ENCODE measurements around the gene FAM187B.

Gene FAM187B

DNA sequence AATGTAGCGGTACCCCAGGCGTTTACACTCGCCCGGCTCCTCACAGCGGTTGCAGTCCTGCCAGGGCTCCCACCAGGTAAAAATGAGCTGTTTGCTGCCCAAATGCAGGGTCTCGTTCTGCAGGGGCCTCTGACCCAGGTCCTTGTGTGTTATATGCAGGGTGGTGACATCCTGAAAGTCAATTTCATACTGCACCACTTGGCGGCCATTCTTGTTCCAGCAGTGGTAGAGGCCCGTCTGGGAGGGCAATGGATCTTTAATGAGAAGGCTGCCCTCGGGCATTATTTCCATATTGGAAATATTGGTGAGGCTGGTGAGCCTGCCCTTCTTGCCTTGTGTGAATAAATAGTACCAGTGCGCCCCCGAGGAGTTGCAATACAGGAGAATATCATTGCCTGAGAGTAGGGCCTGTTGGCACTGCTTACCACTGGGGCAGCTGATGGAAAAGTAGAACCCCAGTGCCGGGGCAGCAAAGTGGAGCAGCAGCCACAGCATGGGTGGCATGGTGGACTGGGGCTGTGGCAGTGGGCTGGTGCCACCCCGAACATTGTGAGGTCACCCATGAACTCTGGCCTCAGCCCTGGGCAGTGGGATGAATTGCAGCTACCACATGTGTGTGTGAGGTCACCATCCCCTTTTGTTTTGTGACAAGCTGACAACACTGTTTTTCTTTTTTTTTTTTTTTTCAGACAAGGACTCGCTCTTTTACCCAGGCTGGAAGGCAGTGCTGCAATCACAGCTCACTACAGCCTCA lies at the start of gene FAM187B:
Gene FAM187B (minus strand): TSS at position 563 of the 754 bp plus-strand sequence. CDS start 59 bp downstream, at position 504.
- H3K4me3 ChIP-seq (ENCODE audit: low read depth, low read length) = no peak within 1 kb of the TSS
- TF ChIP-seq, protein P1, sequence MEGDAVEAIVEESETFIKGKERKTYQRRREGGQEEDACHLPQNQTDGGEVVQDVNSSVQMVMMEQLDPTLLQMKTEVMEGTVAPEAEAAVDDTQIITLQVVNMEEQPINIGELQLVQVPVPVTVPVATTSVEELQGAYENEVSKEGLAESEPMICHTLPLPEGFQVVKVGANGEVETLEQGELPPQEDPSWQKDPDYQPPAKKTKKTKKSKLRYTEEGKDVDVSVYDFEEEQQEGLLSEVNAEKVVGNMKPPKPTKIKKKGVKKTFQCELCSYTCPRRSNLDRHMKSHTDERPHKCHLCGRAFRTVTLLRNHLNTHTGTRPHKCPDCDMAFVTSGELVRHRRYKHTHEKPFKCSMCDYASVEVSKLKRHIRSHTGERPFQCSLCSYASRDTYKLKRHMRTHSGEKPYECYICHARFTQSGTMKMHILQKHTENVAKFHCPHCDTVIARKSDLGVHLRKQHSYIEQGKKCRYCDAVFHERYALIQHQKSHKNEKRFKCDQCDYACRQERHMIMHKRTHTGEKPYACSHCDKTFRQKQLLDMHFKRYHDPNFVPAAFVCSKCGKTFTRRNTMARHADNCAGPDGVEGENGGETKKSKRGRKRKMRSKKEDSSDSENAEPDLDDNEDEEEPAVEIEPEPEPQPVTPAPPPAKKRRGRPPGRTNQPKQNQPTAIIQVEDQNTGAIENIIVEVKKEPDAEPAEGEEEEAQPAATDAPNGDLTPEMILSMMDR (IDR thresholded peaks at IDR 0.05; ENCODE audit: low read depth, low read length) = no peak

DNA sequence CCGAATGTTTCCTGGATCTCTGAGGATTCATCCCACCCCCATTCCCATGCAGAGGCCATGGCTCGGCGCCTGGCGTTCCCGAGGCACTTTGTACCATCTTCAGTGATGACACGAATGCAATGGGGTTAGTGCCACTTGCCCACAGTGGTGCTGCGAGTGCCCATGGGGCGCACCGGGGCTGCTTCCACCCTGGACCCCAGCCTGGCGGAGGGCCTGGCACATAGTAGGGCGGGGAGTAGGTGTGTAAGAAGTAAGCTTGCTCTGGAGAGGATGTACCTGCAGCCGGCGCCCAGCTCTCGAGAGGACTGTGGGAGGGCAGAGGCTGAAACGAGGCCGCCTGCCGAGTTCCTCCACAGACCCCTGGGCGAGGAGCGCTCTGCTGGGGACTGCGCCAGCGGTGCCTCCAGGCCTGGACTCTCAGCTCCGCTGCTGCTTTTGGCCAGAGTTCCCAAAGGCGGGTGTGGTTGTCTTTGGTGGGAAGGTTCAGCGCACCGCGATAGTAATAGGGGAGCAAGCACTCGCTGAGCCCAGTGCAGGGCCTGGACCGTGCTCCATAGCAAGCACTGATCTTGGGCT lies 48.3 kb upstream of the FAM187B start:
- no peak overlapping the region for H3K4me3 ChIP-seq (ENCODE audit: low read depth, low read length)

GRCh38 chr19:35274323-35274722 lies 45.8 kb upstream of the FAM187B start:
- TF ChIP-seq, protein P1 (IDR thresholded peaks at IDR 0.05; ENCODE audit: low read depth, low read length) = no peak
- H3K4me3 ChIP-seq (ENCODE audit: low read depth, low read length) = no peak overlapping the region

More for the DNA sequence above, 48.3 kb upstream of the FAM187B start:
- TF ChIP-seq, protein P1 (IDR thresholded peaks at IDR 0.05; ENCODE audit: low read depth, low read length) = no peak

GRCh38 chr19:35273686-35274259 lies 45.2 kb upstream of the FAM187B start:
- TF ChIP-seq, protein P1 (IDR thresholded peaks at IDR 0.05; ENCODE audit: low read depth, low read length) = no peak
- H3K4me3 ChIP-seq (ENCODE audit: low read depth, low read length) = no peak overlapping the region

- TF ChIP-seq, protein P1 (IDR thresholded peaks at IDR 0.05; ENCODE audit: low read depth, low read length) = no peak
- no peak overlapping the region for H3K4me3 ChIP-seq (ENCODE audit: low read depth, low read length)
Measured at GRCh38 chr19:35272954-35273649, 44.6 kb upstream of the FAM187B start.

- no peak overlapping the region for H3K4me3 ChIP-seq (ENCODE audit: low read depth, low read length)
- TF ChIP-seq, protein P1 (IDR thresholded peaks at IDR 0.05; ENCODE audit: low read depth, low read length) = no peak
Measured at GRCh38 chr19:35272122-35272719, 43.7 kb upstream of the FAM187B start.

Data from WI38 (cell line).